Head of caudate nucleus (tissue), 42 donors: ENCODE measurements around the gene DBP.

Experiments
- DNase-seq, 42 donors: peaks; one replicate each; pipeline versions ENCODE4 v3.0.0 to v3.0.0-alpha.2; 2020 to 2021; ENCODE audit warnings: mixed read lengths in 7 of 42
- intact Hi-C: fragments of 100-400 bp; cut with DNase I; formaldehyde crosslinking; loops from one replicate; pipeline ENCODE4 v1.15.0; 2022

DBP gene

GRCh38 chr19:48645620-48646000, 8.4 kb upstream of the DBP start:
- DNase-seq: peak in 5 of 42 donors; percentile 47 to 62 (median 56)
- intact Hi-C loops: loop anchor here (10.0 kb wide), 1 partner anchor 189 kb away; the partner anchor contains the start of gene HSD17B14

GRCh38 chr19:48644839-48645619, 7.8 kb upstream of the DBP start:
- peak; percentile 71 to 96 (median 89) for DNase-seq
- intact Hi-C loops: loop anchor here (10.0 kb wide), 1 partner anchor 190 kb away; the partner anchor contains the start of gene HSD17B14

GRCh38 chr19:48644355-48644754, 7.2 kb upstream of the DBP start:
- peak in 2 of 42 donors; percentile 34 to 35 for DNase-seq

GRCh38 chr19:48642862-48643261, 5.7 kb upstream of the DBP start:
- no peak for DNase-seq
- intact Hi-C loops: loop anchor here (10.0 kb wide), 1 partner anchor 192 kb away; the partner anchor contains the start of gene HSD17B14

More at GRCh38 chr19:48644355-48644754, 7.2 kb upstream of the DBP start:
- intact Hi-C loops: loop anchor here (10.0 kb wide), 1 partner anchor 190 kb away; the partner anchor contains the start of gene HSD17B14

GRCh38 chr19:48641850-48642249, 4.7 kb upstream of the DBP start:
- intact Hi-C loops: loop anchor here (10.0 kb wide), 1 partner anchor 193 kb away; the partner anchor contains the start of gene HSD17B14
- DNase-seq: no peak

- DNase-seq: peak in 1 of 42 donors; percentile 40
- intact Hi-C loops: loop anchor here (10.0 kb wide), 1 partner anchor 195 kb away; the partner anchor contains the start of gene HSD17B14
Measured at GRCh38 chr19:48639483-48640375, 2.5 kb upstream of the DBP start.

GRCh38 chr19:48638831-48639381, 1.7 kb upstream of the DBP start:
- intact Hi-C loops: no loop called here
- peak in 2 of 42 donors; percentile 31 to 56 for DNase-seq

GRCh38 chr19:48637948-48638830, 1.0 kb upstream of the DBP start:
- DNase-seq: peak; percentile 66 to 95 (median 87)
- intact Hi-C loops: no loop called here

- intact Hi-C loops: no loop called here
- peak; percentile 97 to 100 (median 99) for DNase-seq
Measured at GRCh38 chr19:48637449-48637947, 319 bp upstream of the DBP start.

- intact Hi-C loops: no loop called here
- peak in 36 of 42 donors; percentile 41 to 80 (median 66) for DNase-seq
Measured at GRCh38 chr19:48635966-48636858, 967 bp downstream of the DBP start.

GRCh38 chr19:48635263-48635965, 1.8 kb downstream of the DBP start:
- intact Hi-C loops: no loop called here
- DNase-seq: peak in 35 of 42 donors; percentile 53 to 86 (median 72)

GRCh38 chr19:48634424-48635262, 2.5 kb downstream of the DBP start:
- intact Hi-C loops: no loop called here
- peak; percentile 90 to 98 (median 95) for DNase-seq

GRCh38 chr19:48634036-48634342, 3.2 kb downstream of the DBP start:
- no peak for DNase-seq
- intact Hi-C loops: no loop called here

GRCh38 chr19:48633148-48634035, 3.8 kb downstream of the DBP start:
- intact Hi-C loops: no loop called here
- no peak for DNase-seq

GRCh38 chr19:48632692-48633147, 4.5 kb downstream of the DBP start:
- DNase-seq: no peak
- intact Hi-C loops: no loop called here
